ENCODE data around the gene IQCF6. TPM values are rescaled to one million over a fixed set of nuclear protein-coding genes. Genes with fewer than 3 reads are reported as not detected.

The IQCF6 gene
- total RNA-seq (2013), result not detected
- not detected for polyA plus RNA-seq
- polyA minus RNA-seq, result not detected in 2 replicates
- total RNA-seq, result 0 to 0.08 (median 0) reads per million in 11 experiments

GRCh38 chr3:51779137-51779536 lies at the start of gene IQCF6:
Gene IQCF6 (minus strand): TSS chr3:51779237. CDS start chr3:51779224, 13 bp downstream.
- Histone ChIP-seq H3K4me3 (replicated peaks in 1 of 3; ENCODE audit: low read depth in 2 of 3, low read length in 3 of 3) (no peak within 1 kb of the TSS), H3K79me2 (ENCODE audit: insufficient read depth, low read length) (no peaks in the 10 kb centered on the region), H4K20me1 (ENCODE audit: insufficient read depth, low read length) (no peaks in the 10 kb centered on the region), H2AFZ (ENCODE audit: insufficient read depth, low read depth, low read length, poor library complexity, severe bottlenecking) (no peak within 1 kb of the TSS), H3K9ac (ENCODE audit: insufficient read depth, low read length, poor library complexity, severe bottlenecking) (no peak within 1 kb of the TSS), H3K9me3 (replicated peaks in 1 of 2; ENCODE audit: control insufficient read depth in 1 of 2, insufficient read depth in 1 of 2, low read length in 2 of 2) (no peaks in the 10 kb centered on the region), H3K36me3 (replicated peaks in 1 of 2; ENCODE audit: control insufficient read depth in 1 of 2, insufficient read depth in 2 of 2, low read length in 2 of 2) (no peaks in the 10 kb centered on the region), H3K4me2 (replicated peaks; ENCODE audit: extremely low read depth, low read length, poor library complexity, severe bottlenecking) (no peak within 1 kb of the TSS), H3K27ac (ENCODE audit: low read depth in 1 of 2, low read length in 2 of 2) (no peak within 1 kb of the TSS), H3K4me1 (ENCODE audit: control insufficient read depth in 1 of 2, insufficient read depth in 2 of 2, low read length in 2 of 2) (no peaks in the 10 kb centered on the region), H3K27me3 (ENCODE audit: control insufficient read depth in 2 of 2, insufficient read depth in 2 of 2, low read length in 2 of 2) (peaks cover 1 to 3% of the 10 kb centered on the region in 2 donors)
- intact Hi-C loops (cut with micrococcal nuclease), result no loop called here
- peak within 1 kb of the TSS in 2 of 7 donors; percentile 32 to 57 for H3K27ac Mint-ChIP-seq
- no peaks in the 10 kb centered on the region for H3K4me1 Mint-ChIP-seq
- 100% methylated on average over 5 of the region's 5 CpGs for WGBS (ENCODE audit: insufficient coverage)
- peaks cover 10 to 23% (median 10%) of the 10 kb centered on the region in 3 donors for H3K27me3 Mint-ChIP-seq (ENCODE audit: low read depth in 3 of 3)
- no peaks in the 10 kb centered on the region for H3K36me3 Mint-ChIP-seq
- peaks cover 0 to 4% (median 0%) of the 10 kb centered on the region in 7 donors for H3K9me3 Mint-ChIP-seq
- H3K4me3 Mint-ChIP-seq, result no peak within 1 kb of the TSS
- no peak for DNase-seq
- TF ChIP-seq, protein P1, sequence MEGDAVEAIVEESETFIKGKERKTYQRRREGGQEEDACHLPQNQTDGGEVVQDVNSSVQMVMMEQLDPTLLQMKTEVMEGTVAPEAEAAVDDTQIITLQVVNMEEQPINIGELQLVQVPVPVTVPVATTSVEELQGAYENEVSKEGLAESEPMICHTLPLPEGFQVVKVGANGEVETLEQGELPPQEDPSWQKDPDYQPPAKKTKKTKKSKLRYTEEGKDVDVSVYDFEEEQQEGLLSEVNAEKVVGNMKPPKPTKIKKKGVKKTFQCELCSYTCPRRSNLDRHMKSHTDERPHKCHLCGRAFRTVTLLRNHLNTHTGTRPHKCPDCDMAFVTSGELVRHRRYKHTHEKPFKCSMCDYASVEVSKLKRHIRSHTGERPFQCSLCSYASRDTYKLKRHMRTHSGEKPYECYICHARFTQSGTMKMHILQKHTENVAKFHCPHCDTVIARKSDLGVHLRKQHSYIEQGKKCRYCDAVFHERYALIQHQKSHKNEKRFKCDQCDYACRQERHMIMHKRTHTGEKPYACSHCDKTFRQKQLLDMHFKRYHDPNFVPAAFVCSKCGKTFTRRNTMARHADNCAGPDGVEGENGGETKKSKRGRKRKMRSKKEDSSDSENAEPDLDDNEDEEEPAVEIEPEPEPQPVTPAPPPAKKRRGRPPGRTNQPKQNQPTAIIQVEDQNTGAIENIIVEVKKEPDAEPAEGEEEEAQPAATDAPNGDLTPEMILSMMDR (IDR thresholded peaks at IDR 0.05), result no peak

GRCh38 chr3:51828297-51828696 lies 49.3 kb upstream of the IQCF6 start:
- no peaks in the 10 kb centered on the region for H3K4me1 ChIP-seq (ENCODE audit: control insufficient read depth in 1 of 2, insufficient read depth in 2 of 2, low read length in 2 of 2)

More at GRCh38 chr3:51828297-51828696, 49.3 kb upstream of the IQCF6 start:
- intact Hi-C loops (cut with micrococcal nuclease), result no loop called here
- TF ChIP-seq, protein P1 (IDR thresholded peaks at IDR 0.05), result no peak
- Histone ChIP-seq H3K36me3 (replicated peaks in 1 of 2; ENCODE audit: control insufficient read depth in 1 of 2, insufficient read depth in 2 of 2, low read length in 2 of 2) (no peaks in the 10 kb centered on the region), H4K20me1 (ENCODE audit: insufficient read depth, low read length) (no peaks in the 10 kb centered on the region), H3K4me2 (replicated peaks; ENCODE audit: extremely low read depth, low read length, poor library complexity, severe bottlenecking) (no peak overlapping the region), H3K9ac (ENCODE audit: insufficient read depth, low read length, poor library complexity, severe bottlenecking) (no peak overlapping the region), H2AFZ (ENCODE audit: insufficient read depth, low read depth, low read length, poor library complexity, severe bottlenecking) (no peak overlapping the region), H3K27ac (ENCODE audit: low read depth in 1 of 2, low read length in 2 of 2) (no peak overlapping the region), H3K9me3 (replicated peaks in 1 of 2; ENCODE audit: control insufficient read depth in 1 of 2, insufficient read depth in 1 of 2, low read length in 2 of 2) (peaks cover 16 to 20% of the 10 kb centered on the region in 2 donors), H3K79me2 (ENCODE audit: insufficient read depth, low read length) (no peaks in the 10 kb centered on the region), H3K27me3 (ENCODE audit: control insufficient read depth in 2 of 2, insufficient read depth in 2 of 2, low read length in 2 of 2) (no peaks in the 10 kb centered on the region), H3K4me3 (replicated peaks in 1 of 3; ENCODE audit: low read depth in 2 of 3, low read length in 3 of 3) (no peak overlapping the region)
- Mint-ChIP-seq H3K9me3 (peaks cover 14 to 28% (median 19%) of the 10 kb centered on the region in 7 donors), H3K27ac (no peak overlapping the region), H3K4me1 (no peaks in the 10 kb centered on the region), H3K36me3 (no peaks in the 10 kb centered on the region), H3K27me3 (ENCODE audit: low read depth in 3 of 3) (peaks cover 4 to 7% (median 6%) of the 10 kb centered on the region in 3 donors), H3K4me3 (no peak overlapping the region)
- DNase-seq, result no peak
- 100% methylated on average over 1 of the region's 1 CpG for WGBS (ENCODE audit: insufficient coverage)
